Stimulated activated CD4-positive, alpha-beta T cell treated with anti-CD3 and anti-CD28 coated beads, Interleukin-1b, Interleukin-23, amount 100 ng/mL, for 4 hours (primary cell): Measurements from ENCODE around the gene SASH1.
"Not testable (repeated sequence)": the region's sequence is repeated elsewhere in the genome, so short reads cannot be mapped to it uniquely, and the experiment has no call there.

Experiments used
- DNase-seq, 2 donors: peaks; one replicate each; pipeline ENCODE4 v3.0.0-alpha.2; 2020; ENCODE audit warnings: low read depth in 2 of 2

Gene SASH1

GRCh38 chr6:148583631-148584030 lies 241.0 kb downstream of the SASH1 start:
- no peak for DNase-seq

- DNase-seq = not testable (repeated sequence)
Observed at GRCh38 chr6:148585641-148586040, 243.0 kb downstream of the SASH1 start.

DNA sequence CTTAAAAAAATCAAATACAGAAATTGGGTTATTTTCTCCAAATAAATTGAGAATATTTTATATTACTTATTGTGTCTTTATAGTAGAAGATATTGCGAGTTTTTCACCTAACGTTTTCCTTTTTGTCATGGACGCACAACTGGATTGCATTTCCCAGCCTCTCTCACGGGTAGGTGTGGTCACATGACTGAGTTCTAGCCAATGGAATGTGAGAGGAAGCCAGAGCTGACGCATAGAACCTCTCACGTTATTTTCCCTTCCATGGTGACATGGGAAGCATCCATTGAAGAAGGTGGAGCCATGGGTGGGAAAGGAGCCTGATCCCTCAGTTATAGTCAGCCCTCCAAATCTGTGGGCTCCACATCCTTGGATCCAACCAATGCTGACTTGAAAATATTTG lies 248.2 kb downstream of the SASH1 start:
- DNase-seq = no peak

DNA sequence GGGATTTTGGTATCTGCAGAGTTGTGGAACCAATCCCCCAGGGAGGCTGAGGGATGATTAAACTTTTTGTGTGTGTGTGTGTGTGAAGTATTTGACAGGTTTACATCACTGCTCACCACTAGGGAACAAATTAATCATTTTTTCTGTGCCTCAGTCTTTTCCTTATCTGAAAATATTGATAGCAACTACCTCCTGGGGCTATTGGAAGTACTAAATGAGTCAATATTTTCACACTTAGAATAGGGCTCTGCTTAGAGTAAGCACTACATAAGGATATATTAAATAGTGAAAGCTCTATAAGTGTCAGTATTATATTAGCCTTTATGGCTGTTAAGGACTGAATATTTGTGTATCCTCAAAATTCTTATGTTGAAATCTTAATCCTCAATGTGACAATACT lies 249.0 kb downstream of the SASH1 start:
- DNase-seq = no peak

- no peak for DNase-seq
Observed at GRCh38 chr6:148593130-148593812, 250.6 kb downstream of the SASH1 start.

DNA sequence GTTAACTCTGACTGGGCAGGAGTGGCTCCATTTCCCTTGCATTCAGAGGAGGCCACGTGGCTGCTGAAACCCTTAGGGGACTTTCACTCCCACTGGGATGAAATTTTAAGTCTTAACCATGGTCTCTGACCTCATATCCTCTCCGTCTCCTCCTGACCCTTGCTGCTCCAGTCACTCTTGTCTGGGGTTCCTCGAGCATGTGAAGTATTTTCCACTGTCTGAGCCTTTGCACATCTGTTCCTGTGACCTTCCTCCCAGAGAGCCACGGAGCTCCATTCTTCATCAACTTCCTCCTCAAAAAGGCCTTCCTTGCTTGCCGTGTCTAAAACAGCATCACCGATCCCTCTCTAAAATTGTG lies 251.2 kb downstream of the SASH1 start:
- DNase-seq = no peak

DNA sequence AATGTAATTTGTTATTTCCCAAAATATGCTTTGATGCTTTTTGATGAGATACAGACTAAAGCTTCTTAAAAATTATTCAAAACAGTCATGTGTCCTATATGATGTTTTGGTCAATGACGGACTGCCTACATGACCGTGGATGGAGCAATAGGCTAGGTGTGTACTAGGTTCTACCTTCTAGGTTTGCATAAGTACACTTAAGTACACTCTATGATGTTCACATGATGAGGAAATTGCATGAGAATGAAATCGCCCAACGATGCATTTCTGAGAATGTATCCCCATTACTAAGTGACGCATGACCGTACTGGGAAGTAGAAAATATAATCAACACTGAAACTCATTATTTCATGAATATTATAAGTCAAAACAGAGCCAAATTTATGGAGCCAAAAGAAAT lies 252.9 kb downstream of the SASH1 start:
- DNase-seq = no peak

DNA sequence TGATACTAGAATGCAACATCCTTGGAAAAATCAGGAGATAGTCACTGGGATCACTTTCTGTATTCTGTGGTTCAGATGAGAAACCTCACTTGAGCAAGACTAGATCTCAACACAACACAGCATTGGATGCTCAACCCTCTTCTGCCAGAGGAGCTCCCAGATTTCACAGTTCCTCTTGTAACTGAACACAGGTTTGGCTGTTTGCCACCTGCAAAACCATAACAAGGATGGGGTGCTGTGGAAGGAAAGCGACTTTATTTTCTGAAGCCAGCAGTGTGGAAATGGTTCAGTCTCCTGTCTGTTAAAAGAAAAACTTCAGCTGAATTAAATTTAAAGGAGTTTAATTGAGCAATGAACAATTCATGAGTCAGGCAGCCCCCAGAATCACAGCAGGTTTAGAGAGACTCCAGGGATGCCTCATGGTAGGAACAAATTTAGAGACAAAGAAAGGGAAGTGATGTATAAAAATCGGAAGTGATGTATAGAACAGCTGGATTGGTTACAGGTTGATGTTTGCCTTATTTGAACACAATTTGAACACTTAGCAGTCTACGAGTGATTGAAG lies 254.3 kb downstream of the SASH1 start:
- no peak for DNase-seq

- no peak for DNase-seq
Observed at GRCh38 chr6:148598724-148599123, 256.1 kb downstream of the SASH1 start.

DNA sequence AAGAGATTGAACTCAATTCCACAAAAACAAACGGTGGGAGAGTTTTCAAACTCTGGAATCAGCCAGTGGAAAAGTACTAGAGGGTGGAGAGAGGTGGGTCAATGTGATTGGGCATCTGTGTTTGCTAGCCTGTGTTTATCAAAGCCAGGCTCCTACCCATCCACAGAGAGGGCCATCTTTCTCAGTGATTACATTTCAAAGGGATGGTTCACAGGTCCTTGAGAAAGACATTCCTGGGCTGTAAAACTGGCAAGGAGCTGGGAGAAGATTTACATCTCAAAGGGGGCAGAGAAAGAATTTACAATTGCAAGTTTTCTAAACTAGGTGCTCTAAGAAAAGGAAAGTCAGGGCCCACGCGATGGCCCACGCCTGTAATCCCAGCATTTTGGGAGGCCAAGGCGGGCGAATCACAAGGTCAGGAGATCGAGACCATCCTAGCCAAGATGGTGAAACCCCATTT lies 257.4 kb downstream of the SASH1 start:
- DNase-seq = no peak
